ENCODE results near the gene TAF12. TPM values are rescaled to one million over a fixed set of nuclear protein-coding genes. Genes with fewer than 3 reads are reported as not detected.

Gene TAF12
- total and polyA plus RNA-seq, 10 of the 15 experiments (the other 5 are each of a cell fraction or from before 2014, with no cell fraction given) = 18.3 to 43.3 (median 28.6) TPM

GRCh38 chr1:28602536-28603439 lies 40.1 kb downstream of the TAF12 start:
- Histone ChIP-seq H3K9ac (ENCODE audit: control insufficient read depth, insufficient read depth, low read length) (no peak overlapping the region; the same call in 1 of the 2 replicates), H3K79me2 (ENCODE audit: control insufficient read depth, insufficient read depth, low read length) (no peaks in the 10 kb centered on the region), H3K9me3 (replicated peaks; ENCODE audit: control insufficient read depth, insufficient read depth, low read length) (no peaks in the 10 kb centered on the region), H3K36me3 (ENCODE audit: control insufficient read depth in 2 of 2, insufficient read depth in 2 of 2, low read length in 1 of 2) (peaks cover 4 to 13% of the 10 kb centered on the region in 2 experiments; a peak in 3 of 4 replicates), H3K4me1 (ENCODE audit: control insufficient read depth, insufficient read depth, low read length) (peaks cover 22% of the 10 kb centered on the region), H3K27ac (ENCODE audit: control insufficient read depth, insufficient read depth) (no peak overlapping the region), H3K4me2 (ENCODE audit: control insufficient read depth, insufficient read depth) (no peak overlapping the region), H3K27me3 (replicated peaks in 1 of 2; ENCODE audit: control insufficient read depth in 2 of 2, insufficient read depth in 2 of 2, low read length in 1 of 2) (no peaks in the 10 kb centered on the region), H3K4me3 (no peak overlapping the region), H2AFZ (ENCODE audit: control insufficient read depth, low read depth, low read length) (no peak overlapping the region; the same call in 1 of the 2 replicates), H4K20me1 (ENCODE audit: control insufficient read depth, insufficient read depth) (no peaks in the 10 kb centered on the region)
- in situ Hi-C loops (cut with MboI) (loop anchor here (5.0 kb wide), 3 partner anchors 85 to 355 kb away; no protein-coding TSS in a partner anchor), intact Hi-C loops (cut with micrococcal nuclease; ENCODE audit: unreplicated experiment) (loop anchor here (1.0 to 5.0 kb wide), 5 partner anchors 50 to 355 kb away; partner anchors contain the start of gene TRNAU1AP)
- ChIA-PET POLR2A (interaction anchor here (0.5 to 4.7 kb wide), 13 partner anchors 12 to 1946 kb away, joined by 3 to 33 read pairs (median 4); partner anchors contain the start of genes MED18, SRSF4 and YTHDF2), SMC1A (ENCODE audit: uncharacterized antibody, unreplicated experiment) (interaction anchor here (0.7 to 8.4 kb wide), 25 partner anchors 12 to 355 kb away, joined by 3 to 83 read pairs (median 4); no protein-coding TSS in a partner anchor), CTCF (interaction anchor here (0.5 to 6.9 kb wide), 47 partner anchors 9 to 506 kb away, joined by 3 to 104 read pairs (median 4); partner anchors contain the start of genes PHACTR4, RCC1, TAF12 and TRNAU1AP), RAD21 (ENCODE audit: unreplicated experiment) (interaction anchor here (0.7 to 9.3 kb wide), 34 partner anchors 9 to 354 kb away, joined by 3 to 108 read pairs (median 6); partner anchors contain the start of genes RCC1, TAF12 and TRNAU1AP)
- DNase-seq (ENCODE audit: low read depth, low spot score) (no peak), FAIRE-seq (peak; percentile 94), ATAC-seq (peak; percentile 57)
- BruUV-seq (replicated peaks) = no TSS peak
- 74% methylated on average over 15 of the region's 15 CpGs for WGBS (ENCODE audit: insufficient coverage, insufficient replicate concordance, low lambda C conversion rate, missing lambda C conversion rate)
- TF ChIP-seq CBX3 (IDR thresholded peaks at IDR 0.05; ENCODE audit: borderline replicate concordance, low read depth) (no peak), RELB (IDR thresholded peaks at IDR 0.05; ENCODE audit: low read depth) (peak; percentile 66), RB1 (IDR thresholded peaks at IDR 0.05; ENCODE audit: borderline replicate concordance) (peak; percentile 36; the same call in 1 of the 2 replicates), HDAC6 (IDR thresholded peaks at IDR 0.05; ENCODE audit: unreplicated experiment) (no peak), POLR2AphosphoS2 (IDR thresholded peaks at IDR 0.05; ENCODE audit: low read depth, low read length) (no peak), NFYA (IDR thresholded peaks at IDR 0.05; ENCODE audit: borderline replicate concordance, low read depth, low read length) (no peak), HDGF (IDR thresholded peaks at IDR 0.05) (peak; percentile 40; the same call in 1 of the 2 replicates), REST (IDR thresholded peaks at IDR 0.05; ENCODE audit: low read depth, low read length) (no peak), BACH1 (IDR thresholded peaks at IDR 0.05; ENCODE audit: borderline replicate concordance) (no peak), CHD2 (IDR thresholded peaks at IDR 0.05; ENCODE audit: borderline replicate concordance, low read depth, low read length) (no peak), SMC3 (IDR thresholded peaks at IDR 0.05; ENCODE audit: borderline replicate concordance, low read length) (peak; percentile 72), MEF2B (IDR thresholded peaks at IDR 0.05; ENCODE audit: partially characterized antibody, poor library complexity, severe bottlenecking) (peak; percentile 47), RAD21 (IDR thresholded peaks at IDR 0.05; ENCODE audit: insufficient read depth, low read depth, low read length) (peak; percentile 84)

Measured in GM12878 (cell line).